Measurements from ENCODE around the gene RAD21L1. TPM values are rescaled to one million over a fixed set of nuclear protein-coding genes. Genes with fewer than 3 reads are reported as not detected.

The RAD21L1 gene
- polyA plus RNA-seq, 2 donors = not detected

DNA sequence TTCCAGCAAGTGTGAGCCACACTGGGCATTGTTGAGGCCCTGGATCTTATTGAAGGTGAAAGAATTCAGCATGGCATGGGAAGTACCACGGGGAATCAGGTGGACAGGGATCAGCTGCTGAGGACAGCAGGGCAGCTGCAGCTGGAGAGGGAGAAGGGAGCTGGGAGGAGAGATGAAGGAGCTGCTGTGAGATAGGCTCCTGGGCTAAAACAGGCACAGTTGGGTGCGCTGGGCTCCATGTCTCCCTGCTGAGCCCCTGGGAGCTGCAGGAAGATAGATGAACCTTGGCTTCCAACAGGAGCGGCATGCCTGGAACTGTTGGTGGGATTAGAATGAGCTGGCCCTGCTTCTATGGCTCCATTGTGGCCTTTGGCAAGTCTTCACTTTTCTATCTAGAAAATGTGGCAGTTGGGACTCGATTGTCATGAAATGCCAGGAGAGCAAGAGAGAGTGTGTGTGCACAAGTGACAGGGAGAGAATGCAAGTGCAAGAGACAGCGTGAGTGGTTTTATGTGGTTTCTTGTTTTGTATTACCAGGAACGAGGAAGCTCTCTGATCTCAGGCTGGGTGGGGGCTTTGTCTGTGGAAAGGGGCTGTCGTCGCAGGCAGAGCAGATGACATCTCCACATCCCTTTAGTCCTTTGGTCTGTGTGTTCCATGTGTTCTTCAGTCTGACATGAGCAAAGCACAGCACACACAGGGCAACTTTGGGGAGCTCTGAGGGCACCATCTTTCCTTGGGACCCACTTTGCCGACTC, 60.6 kb downstream of the RAD21L1 start:
- Histone ChIP-seq H3K27me3 (ENCODE audit: control insufficient read depth in 1 of 2, insufficient read depth in 2 of 2, low read length in 2 of 2) (no peaks in the 10 kb centered on the region), H3K27ac (ENCODE audit: low read depth in 2 of 2, low read length in 1 of 2) (no peak overlapping the region), H3K9me3 (ENCODE audit: control insufficient read depth in 2 of 2, insufficient read depth in 1 of 2, low read depth in 1 of 2, low read length in 1 of 2) (no peaks in the 10 kb centered on the region), H3K4me1 (ENCODE audit: control insufficient read depth in 2 of 2, insufficient read depth in 2 of 2, low read length in 1 of 2) (no peaks in the 10 kb centered on the region), H3K36me3 (ENCODE audit: control insufficient read depth in 2 of 2, insufficient read depth in 2 of 2, low read length in 1 of 2) (no peaks in the 10 kb centered on the region), H3K4me3 (ENCODE audit: low read depth in 1 of 2, low read length in 2 of 2) (no peak overlapping the region)
- WGBS, 2 donors = 63 to 67% methylated on average over 9 of the region's 9 CpGs

DNA sequence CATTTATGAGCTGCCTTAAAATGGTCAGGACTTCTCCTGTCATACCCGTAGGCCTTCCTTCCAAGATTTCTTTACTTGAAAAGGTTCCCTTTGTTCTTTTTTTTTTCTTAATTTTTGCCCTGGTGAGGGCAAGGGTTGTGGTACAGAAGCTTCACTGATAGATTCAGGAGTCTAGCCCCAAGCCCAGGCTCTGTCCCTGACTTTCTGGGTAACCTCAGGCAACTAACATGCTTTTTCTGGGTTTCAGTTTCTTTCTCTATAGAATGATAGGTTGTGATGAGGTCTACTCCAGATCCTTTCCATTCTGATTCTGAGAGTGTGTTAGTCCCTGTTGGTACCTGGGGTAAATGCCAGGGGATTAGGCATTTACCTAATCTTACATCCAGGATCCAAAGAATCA, 61.5 kb downstream of the RAD21L1 start:
- H3K4me3 ChIP-seq (ENCODE audit: low read depth in 1 of 2, low read length in 2 of 2) = no peak overlapping the region

DNA sequence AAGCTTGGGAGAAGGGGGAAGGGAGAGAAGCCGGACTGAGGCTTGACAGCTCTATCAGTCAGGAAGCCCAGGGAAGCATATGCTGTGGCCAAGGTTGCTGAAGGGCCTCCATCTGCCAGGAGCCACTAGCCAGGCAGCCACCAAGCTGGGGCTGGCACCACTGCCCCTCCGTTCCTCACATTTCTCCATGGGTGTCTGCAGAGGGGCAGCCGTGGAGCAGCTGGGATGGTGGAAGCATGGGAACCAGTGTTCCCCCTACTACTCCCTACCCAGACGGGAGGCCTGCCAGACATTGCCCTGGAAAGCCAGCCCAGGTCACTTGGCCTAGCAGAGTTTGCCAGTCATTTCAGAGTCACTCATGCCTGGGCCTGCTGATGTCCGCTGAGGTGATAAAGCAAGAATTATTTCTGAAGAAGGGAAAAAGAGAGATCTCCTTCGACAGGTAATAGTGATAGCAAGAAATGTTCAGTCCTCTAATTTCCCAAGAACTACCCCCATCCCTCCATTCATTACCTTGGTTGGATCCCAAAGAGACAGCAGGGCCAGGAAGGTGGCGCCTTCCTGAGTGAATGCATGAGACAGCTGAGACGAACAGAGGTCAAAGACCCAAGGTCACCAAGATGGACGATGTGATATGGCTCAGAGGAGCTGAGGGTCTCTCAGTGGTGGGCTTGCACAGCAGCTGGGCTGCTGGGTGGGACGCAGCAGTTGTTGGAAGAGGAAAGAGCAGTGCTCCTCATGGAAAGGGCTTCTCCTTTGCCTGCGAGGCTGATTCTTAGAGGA, 62.1 kb downstream of the RAD21L1 start:
- no peak overlapping the region for H3K27ac ChIP-seq (ENCODE audit: low read depth in 2 of 2, low read length in 1 of 2)
- H3K27me3 ChIP-seq (ENCODE audit: control insufficient read depth in 1 of 2, insufficient read depth in 2 of 2, low read length in 2 of 2) = no peaks in the 10 kb centered on the region
- H3K4me3 ChIP-seq (ENCODE audit: low read depth in 1 of 2, low read length in 2 of 2) = no peak overlapping the region
- 82 to 87% methylated on average over 11 of the region's 11 CpGs for WGBS, 2 donors
- no peaks in the 10 kb centered on the region for H3K4me1 ChIP-seq (ENCODE audit: control insufficient read depth in 2 of 2, insufficient read depth in 2 of 2, low read length in 1 of 2)
- no peaks in the 10 kb centered on the region for H3K36me3 ChIP-seq (ENCODE audit: control insufficient read depth in 2 of 2, insufficient read depth in 2 of 2, low read length in 1 of 2)
- H3K9me3 ChIP-seq (ENCODE audit: control insufficient read depth in 2 of 2, insufficient read depth in 1 of 2, low read depth in 1 of 2, low read length in 1 of 2) = no peaks in the 10 kb centered on the region

More for the DNA sequence above, 61.5 kb downstream of the RAD21L1 start:
- Histone ChIP-seq H3K9me3 (ENCODE audit: control insufficient read depth in 2 of 2, insufficient read depth in 1 of 2, low read depth in 1 of 2, low read length in 1 of 2) (no peaks in the 10 kb centered on the region), H3K27me3 (ENCODE audit: control insufficient read depth in 1 of 2, insufficient read depth in 2 of 2, low read length in 2 of 2) (no peaks in the 10 kb centered on the region), H3K36me3 (ENCODE audit: control insufficient read depth in 2 of 2, insufficient read depth in 2 of 2, low read length in 1 of 2) (no peaks in the 10 kb centered on the region), H3K27ac (ENCODE audit: low read depth in 2 of 2, low read length in 1 of 2) (no peak overlapping the region), H3K4me1 (ENCODE audit: control insufficient read depth in 2 of 2, insufficient read depth in 2 of 2, low read length in 1 of 2) (no peaks in the 10 kb centered on the region)
- WGBS, 2 donors = 89 to 93% methylated on average over 1 of the region's 1 CpG

DNA sequence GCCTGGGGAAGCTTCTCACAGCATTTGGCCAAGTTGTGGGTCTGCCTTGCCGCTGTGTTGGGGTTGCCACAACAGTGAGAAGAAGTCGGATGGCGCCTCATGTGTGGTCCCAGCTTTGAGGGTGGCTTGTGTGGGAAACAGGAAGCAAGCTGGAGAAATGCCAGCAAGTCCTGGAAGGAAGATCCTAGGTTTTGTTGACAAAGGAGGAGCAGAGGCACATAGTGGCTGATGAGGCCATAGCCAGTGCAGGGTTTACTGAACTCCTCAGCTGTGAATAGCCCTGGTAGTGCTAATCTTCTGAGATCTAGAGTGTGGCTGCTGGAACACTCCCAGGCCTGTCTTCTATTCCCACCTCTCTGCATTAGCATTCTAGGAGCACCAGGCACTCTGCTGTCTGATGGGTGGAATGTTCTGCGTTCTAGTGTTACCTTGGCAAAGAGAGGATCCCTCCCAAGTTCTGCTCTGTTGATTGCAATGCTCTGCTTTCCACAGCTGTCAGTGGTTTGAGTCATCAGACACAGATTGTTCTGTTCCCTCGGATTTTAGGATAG, 65.4 kb downstream of the RAD21L1 start:
- Histone ChIP-seq H3K4me1 (ENCODE audit: control insufficient read depth in 2 of 2, insufficient read depth in 2 of 2, low read length in 1 of 2) (no peaks in the 10 kb centered on the region), H3K4me3 (ENCODE audit: low read depth in 1 of 2, low read length in 2 of 2) (no peak overlapping the region), H3K36me3 (ENCODE audit: control insufficient read depth in 2 of 2, insufficient read depth in 2 of 2, low read length in 1 of 2) (no peaks in the 10 kb centered on the region), H3K9me3 (ENCODE audit: control insufficient read depth in 2 of 2, insufficient read depth in 1 of 2, low read depth in 1 of 2, low read length in 1 of 2) (no peaks in the 10 kb centered on the region), H3K27ac (ENCODE audit: low read depth in 2 of 2, low read length in 1 of 2) (no peak overlapping the region), H3K27me3 (ENCODE audit: control insufficient read depth in 1 of 2, insufficient read depth in 2 of 2, low read length in 2 of 2) (no peaks in the 10 kb centered on the region)
- WGBS, 2 donors = 65 to 73% methylated on average over 5 of the region's 5 CpGs

DNA sequence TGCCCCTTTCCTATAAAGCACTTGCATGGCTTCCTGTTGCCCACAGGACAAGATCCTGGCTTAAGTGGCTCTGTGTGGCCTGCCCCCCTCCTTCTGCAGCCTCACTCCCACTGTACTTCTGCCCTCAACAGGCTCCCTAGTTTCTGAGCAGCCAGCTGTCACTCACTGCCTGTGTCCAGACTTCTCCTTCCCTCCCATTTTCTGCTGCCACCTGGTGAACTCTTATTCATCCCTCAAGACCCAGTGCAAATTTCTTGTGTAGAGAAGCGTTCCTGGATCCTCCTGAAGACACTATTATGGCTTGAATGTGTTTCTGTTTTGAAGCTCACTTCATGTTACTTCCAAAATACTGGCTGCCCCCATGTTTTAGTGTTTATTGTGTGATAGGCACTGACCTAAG, 66.8 kb downstream of the RAD21L1 start:
- 96% methylated on average over 1 of the region's 1 CpG for WGBS, 2 donors
- Histone ChIP-seq H3K27me3 (ENCODE audit: control insufficient read depth in 1 of 2, insufficient read depth in 2 of 2, low read length in 2 of 2) (no peaks in the 10 kb centered on the region), H3K4me1 (ENCODE audit: control insufficient read depth in 2 of 2, insufficient read depth in 2 of 2, low read length in 1 of 2) (no peaks in the 10 kb centered on the region), H3K27ac (ENCODE audit: low read depth in 2 of 2, low read length in 1 of 2) (no peak overlapping the region), H3K9me3 (ENCODE audit: control insufficient read depth in 2 of 2, insufficient read depth in 1 of 2, low read depth in 1 of 2, low read length in 1 of 2) (no peaks in the 10 kb centered on the region), H3K36me3 (ENCODE audit: control insufficient read depth in 2 of 2, insufficient read depth in 2 of 2, low read length in 1 of 2) (no peaks in the 10 kb centered on the region), H3K4me3 (ENCODE audit: low read depth in 1 of 2, low read length in 2 of 2) (no peak overlapping the region)

DNA sequence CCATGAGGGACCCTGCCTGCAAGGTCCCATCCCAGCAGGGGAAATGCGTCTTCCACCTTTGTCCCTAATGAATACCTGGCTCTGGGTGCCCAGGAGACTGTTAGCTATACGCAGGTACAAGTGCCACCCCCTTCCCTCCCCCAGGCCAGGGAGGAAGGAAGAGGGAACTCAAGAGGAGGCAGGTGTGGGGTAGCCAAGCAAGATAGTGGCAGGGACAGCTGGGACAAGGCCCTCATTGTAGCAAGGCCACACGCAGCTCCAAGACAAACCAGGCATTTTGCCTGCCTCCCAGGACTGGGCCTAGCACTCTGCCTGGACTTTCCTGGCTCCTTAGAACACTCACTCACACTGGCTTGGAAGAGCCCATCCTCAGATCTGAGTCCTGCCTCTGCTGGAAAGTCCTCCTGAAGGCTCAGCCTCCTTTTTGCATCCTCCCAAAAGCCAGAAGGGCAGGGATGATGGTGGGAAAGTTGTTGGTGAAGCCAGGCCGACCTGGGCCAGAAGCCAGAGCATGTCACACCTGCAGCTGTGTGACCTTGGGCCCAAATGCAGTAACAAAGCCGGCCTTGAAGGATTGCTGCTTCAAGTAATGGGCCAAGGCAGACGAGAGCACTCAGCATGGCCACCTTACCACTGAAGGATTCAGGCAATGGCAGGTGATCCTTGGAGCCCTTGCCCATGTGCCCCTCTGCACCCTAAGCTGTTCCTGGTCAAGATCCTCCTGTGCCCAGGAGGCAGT, 68.0 kb downstream of the RAD21L1 start:
- Histone ChIP-seq H3K4me1 (ENCODE audit: control insufficient read depth in 2 of 2, insufficient read depth in 2 of 2, low read length in 1 of 2) (no peaks in the 10 kb centered on the region), H3K36me3 (ENCODE audit: control insufficient read depth in 2 of 2, insufficient read depth in 2 of 2, low read length in 1 of 2) (no peaks in the 10 kb centered on the region), H3K9me3 (ENCODE audit: control insufficient read depth in 2 of 2, insufficient read depth in 1 of 2, low read depth in 1 of 2, low read length in 1 of 2) (no peaks in the 10 kb centered on the region), H3K27ac (ENCODE audit: low read depth in 2 of 2, low read length in 1 of 2) (no peak overlapping the region), H3K4me3 (ENCODE audit: low read depth in 1 of 2, low read length in 2 of 2) (no peak overlapping the region), H3K27me3 (ENCODE audit: control insufficient read depth in 1 of 2, insufficient read depth in 2 of 2, low read length in 2 of 2) (no peaks in the 10 kb centered on the region)
- 75 to 91% methylated on average over 6 of the region's 6 CpGs for WGBS, 2 donors

DNA sequence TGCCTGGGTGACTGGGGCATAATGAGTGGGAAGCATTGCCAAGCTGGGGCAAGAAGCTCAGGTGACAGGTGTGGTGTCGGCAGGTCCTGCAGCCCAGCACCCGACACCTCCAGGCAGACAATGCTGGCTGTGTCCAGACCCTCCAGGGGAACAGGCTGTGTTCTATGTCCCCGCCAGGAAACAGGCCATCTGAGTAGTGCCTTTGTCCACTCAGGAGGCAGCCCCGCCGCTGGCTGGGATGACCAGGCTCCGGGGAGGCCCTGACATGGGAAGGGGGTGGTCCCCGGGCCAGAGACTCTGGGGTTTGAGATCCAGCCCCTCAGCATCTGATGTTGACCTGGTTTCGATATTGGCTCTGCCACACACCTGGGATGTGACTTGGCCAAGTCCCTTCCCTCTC, 68.7 kb downstream of the RAD21L1 start:
- WGBS, 2 donors = 85 to 95% methylated on average over 8 of the region's 8 CpGs
- H3K9me3 ChIP-seq (ENCODE audit: control insufficient read depth in 2 of 2, insufficient read depth in 1 of 2, low read depth in 1 of 2, low read length in 1 of 2) = no peaks in the 10 kb centered on the region
- no peaks in the 10 kb centered on the region for H3K27me3 ChIP-seq (ENCODE audit: control insufficient read depth in 1 of 2, insufficient read depth in 2 of 2, low read length in 2 of 2)
- H3K4me1 ChIP-seq (ENCODE audit: control insufficient read depth in 2 of 2, insufficient read depth in 2 of 2, low read length in 1 of 2) = no peaks in the 10 kb centered on the region
- peaks cover 0 to 3% of the 10 kb centered on the region in 2 donors for H3K36me3 ChIP-seq (ENCODE audit: control insufficient read depth in 2 of 2, insufficient read depth in 2 of 2, low read length in 1 of 2)
- H3K4me3 ChIP-seq (ENCODE audit: low read depth in 1 of 2, low read length in 2 of 2) = no peak overlapping the region
- no peak overlapping the region for H3K27ac ChIP-seq (ENCODE audit: low read depth in 2 of 2, low read length in 1 of 2)

DNA sequence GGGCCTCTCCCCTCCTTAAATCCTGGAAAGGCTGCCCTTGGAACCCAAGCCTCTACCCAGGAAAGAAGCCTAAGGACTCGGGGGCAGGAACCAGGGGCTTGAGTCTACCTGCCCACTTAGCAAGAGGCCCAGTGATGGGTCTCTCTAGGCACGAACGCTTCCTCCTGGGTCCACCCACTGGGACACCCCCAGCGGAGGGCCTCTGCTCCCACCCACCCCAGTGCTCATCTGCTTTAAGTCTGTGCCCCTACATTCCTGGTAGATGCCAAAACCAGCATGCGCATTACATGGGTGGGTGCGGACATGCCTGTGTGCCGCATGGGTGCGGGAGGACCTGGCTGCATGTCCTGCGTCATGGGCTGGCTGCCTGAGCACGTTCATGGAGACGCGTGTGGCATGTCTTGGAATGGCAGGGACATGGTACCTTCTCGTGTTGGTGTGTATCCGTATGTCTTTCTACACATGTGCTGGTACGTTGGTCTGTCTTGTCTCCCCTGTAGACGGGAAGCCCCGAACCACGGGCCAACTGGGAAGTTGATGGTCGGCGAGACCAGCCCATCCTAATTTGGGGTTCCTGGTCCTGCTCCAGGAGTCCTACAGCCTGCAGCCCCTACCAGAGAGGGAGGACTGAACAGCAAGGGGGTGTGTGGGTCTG, 69.6 kb downstream of the RAD21L1 start:
- WGBS, 2 donors = 94% methylated on average over 20 of the region's 20 CpGs
- Histone ChIP-seq H3K4me1 (ENCODE audit: control insufficient read depth in 2 of 2, insufficient read depth in 2 of 2, low read length in 1 of 2) (no peaks in the 10 kb centered on the region), H3K27me3 (ENCODE audit: control insufficient read depth in 1 of 2, insufficient read depth in 2 of 2, low read length in 2 of 2) (no peaks in the 10 kb centered on the region), H3K27ac (ENCODE audit: low read depth in 2 of 2, low read length in 1 of 2) (no peak overlapping the region), H3K36me3 (ENCODE audit: control insufficient read depth in 2 of 2, insufficient read depth in 2 of 2, low read length in 1 of 2) (peaks cover 0 to 3% of the 10 kb centered on the region in 2 donors), H3K9me3 (ENCODE audit: control insufficient read depth in 2 of 2, insufficient read depth in 1 of 2, low read depth in 1 of 2, low read length in 1 of 2) (no peaks in the 10 kb centered on the region), H3K4me3 (ENCODE audit: low read depth in 1 of 2, low read length in 2 of 2) (no peak overlapping the region)

DNA sequence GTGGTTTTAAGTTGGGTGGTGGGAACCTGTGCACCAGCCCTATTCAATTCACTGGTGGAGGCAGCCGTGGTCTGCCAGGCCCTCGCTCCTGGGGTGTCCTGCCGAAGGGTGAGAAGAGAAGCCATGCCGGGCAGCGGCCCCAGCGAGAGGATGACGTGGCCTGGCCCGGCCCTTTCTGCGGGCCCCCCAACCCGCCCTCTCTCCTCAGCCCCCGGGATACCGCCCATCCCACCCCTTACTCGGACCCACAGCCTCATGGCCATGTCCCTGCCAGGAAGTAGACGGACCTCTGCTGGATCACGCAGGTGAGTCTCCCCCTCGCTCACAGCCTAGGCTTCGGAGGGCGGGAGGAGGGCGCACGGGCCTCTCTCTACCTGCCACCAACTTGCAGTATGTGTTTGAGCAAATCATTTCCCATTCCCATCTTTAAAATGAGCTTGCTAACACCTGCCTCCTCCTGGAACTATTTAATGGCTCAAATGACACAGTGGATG, 70.3 kb downstream of the RAD21L1 start:
- H3K9me3 ChIP-seq (ENCODE audit: control insufficient read depth in 2 of 2, insufficient read depth in 1 of 2, low read depth in 1 of 2, low read length in 1 of 2) = no peaks in the 10 kb centered on the region
- H3K27me3 ChIP-seq (ENCODE audit: control insufficient read depth in 1 of 2, insufficient read depth in 2 of 2, low read length in 2 of 2) = no peaks in the 10 kb centered on the region
- no peaks in the 10 kb centered on the region for H3K4me1 ChIP-seq (ENCODE audit: control insufficient read depth in 2 of 2, insufficient read depth in 2 of 2, low read length in 1 of 2)
- WGBS, 2 donors = 92% methylated on average over 20 of the region's 20 CpGs
- peaks cover 0 to 3% of the 10 kb centered on the region in 2 donors for H3K36me3 ChIP-seq (ENCODE audit: control insufficient read depth in 2 of 2, insufficient read depth in 2 of 2, low read length in 1 of 2)
- H3K27ac ChIP-seq (ENCODE audit: low read depth in 2 of 2, low read length in 1 of 2) = no peak overlapping the region
- no peak overlapping the region for H3K4me3 ChIP-seq (ENCODE audit: low read depth in 1 of 2, low read length in 2 of 2)
